ENCODE results near the gene THSD4. TPM values are rescaled to one million over a fixed set of nuclear protein-coding genes. Genes with fewer than 3 reads are reported as not detected.

THSD4 gene
- total and polyA plus RNA-seq, 2 of the 8 experiments (the other 6 are each of a cell fraction or from before 2014, with no cell fraction given) = 2.5 to 6.2 TPM

GRCh38 chr15:71250936-71251583, 135.8 kb downstream of the THSD4 start (continued):
- TF ChIP-seq, protein P1, sequence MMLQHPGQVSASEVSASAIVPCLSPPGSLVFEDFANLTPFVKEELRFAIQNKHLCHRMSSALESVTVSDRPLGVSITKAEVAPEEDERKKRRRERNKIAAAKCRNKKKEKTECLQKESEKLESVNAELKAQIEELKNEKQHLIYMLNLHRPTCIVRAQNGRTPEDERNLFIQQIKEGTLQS (IDR thresholded peaks at IDR 0.05; ENCODE audit: insufficient read depth, low read depth, low read length) = no peak
- no peak for TF ChIP-seq EGR1 (IDR thresholded peaks at IDR 0.05; ENCODE audit: borderline replicate concordance, low read depth, low read length)
- TF ChIP-seq POLR2A (IDR thresholded peaks at IDR 0.05; ENCODE audit: control extremely low read depth in 1 of 2, low read depth in 2 of 2, low read length in 2 of 2) = no peak
- no peak for TF ChIP-seq KDM5A (IDR thresholded peaks at IDR 0.05; ENCODE audit: low read length)
- no peak for TF ChIP-seq CHD1 (IDR thresholded peaks at IDR 0.05; ENCODE audit: low read depth, low read length)
- no peak for TF ChIP-seq HDAC6 (IDR thresholded peaks at IDR 0.05; ENCODE audit: low read depth, low read length)
- TF ChIP-seq SP2 (IDR thresholded peaks at IDR 0.05; ENCODE audit: low read length) = no peak
- TF ChIP-seq SIRT6 (IDR thresholded peaks at IDR 0.05; ENCODE audit: low read length) = no peak
- no peak for TF ChIP-seq TAF1 (IDR thresholded peaks at IDR 0.05; ENCODE audit: low read depth, low read length)
- TF ChIP-seq ATF2 (IDR thresholded peaks at IDR 0.05; ENCODE audit: low read length) = no peak

All from H1 (cell line).